ENCODE results near the gene LIN37. TPM values are rescaled to one million over a fixed set of nuclear protein-coding genes. Genes with fewer than 3 reads are reported as not detected.

Gene LIN37
- total RNA-seq, 1 donor from 2014 or later = 11.9 TPM

DNA sequence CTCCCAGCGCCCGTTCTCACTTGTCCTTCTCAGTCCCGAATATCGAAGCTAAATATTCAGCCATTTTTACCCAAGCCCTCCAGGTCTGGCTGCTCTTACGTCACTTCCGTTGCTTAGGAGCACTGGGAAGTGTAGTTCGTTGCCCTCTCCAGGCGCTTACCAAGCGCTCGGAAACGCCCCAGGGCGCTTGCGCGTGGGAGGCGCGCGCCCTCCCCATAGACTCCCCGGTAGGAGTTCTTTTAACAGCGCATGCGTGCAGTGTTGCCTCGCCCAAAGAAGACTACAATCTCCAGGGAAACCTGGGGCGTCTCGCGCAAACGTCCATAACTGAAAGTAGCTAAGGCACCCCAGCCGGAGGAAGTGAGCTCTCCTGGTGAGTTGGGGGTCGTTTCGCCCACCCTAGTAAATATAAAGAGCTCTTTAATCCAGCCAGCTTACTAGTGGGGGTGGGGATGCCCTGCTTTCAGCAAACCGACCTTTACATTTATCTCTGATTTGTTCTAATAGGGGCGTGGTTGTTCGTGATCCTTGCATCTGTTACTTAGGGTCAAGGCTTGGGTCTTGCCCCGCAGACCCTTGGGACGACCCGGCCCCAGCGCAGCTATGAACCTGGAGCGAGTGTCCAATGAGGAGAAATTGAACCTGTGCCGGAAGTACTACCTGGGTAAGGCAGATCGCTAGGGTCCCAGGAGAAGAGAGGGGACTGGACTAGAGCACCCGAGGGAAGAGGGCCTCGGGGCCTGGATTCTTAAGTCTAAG is 2.9 kb upstream of the LIN37 start, which contains the start of the genes PSENEN and U2AF1L4:
Gene PSENEN (plus strand): TSS at position 324 of the 759 bp plus-strand sequence. CDS start 280 bp downstream, at position 604.
Gene U2AF1L4 (minus strand): TSS at position 91 of the 759 bp plus-strand sequence. CDS start 27 bp downstream, at position 64.
- peaks cover 64% of the 10 kb centered on the region for H3K4me1 Mint-ChIP-seq (ENCODE audit: low read depth)
- DNase-seq (ENCODE audit: low spot score) = peak; percentile 98
- TF ChIP-seq, protein P1, sequence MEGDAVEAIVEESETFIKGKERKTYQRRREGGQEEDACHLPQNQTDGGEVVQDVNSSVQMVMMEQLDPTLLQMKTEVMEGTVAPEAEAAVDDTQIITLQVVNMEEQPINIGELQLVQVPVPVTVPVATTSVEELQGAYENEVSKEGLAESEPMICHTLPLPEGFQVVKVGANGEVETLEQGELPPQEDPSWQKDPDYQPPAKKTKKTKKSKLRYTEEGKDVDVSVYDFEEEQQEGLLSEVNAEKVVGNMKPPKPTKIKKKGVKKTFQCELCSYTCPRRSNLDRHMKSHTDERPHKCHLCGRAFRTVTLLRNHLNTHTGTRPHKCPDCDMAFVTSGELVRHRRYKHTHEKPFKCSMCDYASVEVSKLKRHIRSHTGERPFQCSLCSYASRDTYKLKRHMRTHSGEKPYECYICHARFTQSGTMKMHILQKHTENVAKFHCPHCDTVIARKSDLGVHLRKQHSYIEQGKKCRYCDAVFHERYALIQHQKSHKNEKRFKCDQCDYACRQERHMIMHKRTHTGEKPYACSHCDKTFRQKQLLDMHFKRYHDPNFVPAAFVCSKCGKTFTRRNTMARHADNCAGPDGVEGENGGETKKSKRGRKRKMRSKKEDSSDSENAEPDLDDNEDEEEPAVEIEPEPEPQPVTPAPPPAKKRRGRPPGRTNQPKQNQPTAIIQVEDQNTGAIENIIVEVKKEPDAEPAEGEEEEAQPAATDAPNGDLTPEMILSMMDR (IDR thresholded peaks at IDR 0.05) = no peak
- H3K27me3 Mint-ChIP-seq (ENCODE audit: low read depth) = no peaks in the 10 kb centered on the region
- H3K9me3 Mint-ChIP-seq (ENCODE audit: low read depth) = no peaks in the 10 kb centered on the region
- H3K4me3 Mint-ChIP-seq (ENCODE audit: unreplicated experiment) = peak within 1 kb of the TSS; percentile 97
- H3K27ac Mint-ChIP-seq (ENCODE audit: unreplicated experiment) = peak within 1 kb of the TSS; percentile 100
- no peaks in the 10 kb centered on the region for H3K36me3 Mint-ChIP-seq (ENCODE audit: low read depth)

DNA sequence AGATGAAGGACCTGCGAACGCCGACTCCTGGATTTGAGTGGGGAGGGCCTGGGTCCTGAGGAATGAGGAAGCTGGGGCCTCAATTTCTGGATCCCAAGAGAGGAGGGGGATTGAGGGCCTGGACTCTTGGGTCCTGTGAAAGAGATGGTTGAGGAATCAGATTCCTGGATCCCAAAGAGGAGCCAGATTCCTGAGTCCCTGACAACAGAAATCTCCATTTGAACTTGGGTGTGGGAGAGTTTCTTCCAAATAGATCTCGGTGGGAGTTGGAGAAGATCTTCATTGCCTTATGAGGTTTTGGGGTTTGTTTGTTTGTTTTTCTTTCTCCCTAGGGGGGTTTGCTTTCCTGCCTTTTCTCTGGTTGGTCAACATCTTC is 2.3 kb upstream of the LIN37 start:
- Mint-ChIP-seq H3K9me3 (ENCODE audit: low read depth) (no peaks in the 10 kb centered on the region), H3K36me3 (ENCODE audit: low read depth) (no peaks in the 10 kb centered on the region), H3K27ac (ENCODE audit: unreplicated experiment) (peak overlapping the region; percentile 100), H3K4me1 (ENCODE audit: low read depth) (peaks cover 59% of the 10 kb centered on the region), H3K4me3 (ENCODE audit: unreplicated experiment) (peak overlapping the region; percentile 97), H3K27me3 (ENCODE audit: low read depth) (no peaks in the 10 kb centered on the region)
- TF ChIP-seq, protein P1 (IDR thresholded peaks at IDR 0.05) = no peak
- DNase-seq (ENCODE audit: low spot score) = no peak

DNA sequence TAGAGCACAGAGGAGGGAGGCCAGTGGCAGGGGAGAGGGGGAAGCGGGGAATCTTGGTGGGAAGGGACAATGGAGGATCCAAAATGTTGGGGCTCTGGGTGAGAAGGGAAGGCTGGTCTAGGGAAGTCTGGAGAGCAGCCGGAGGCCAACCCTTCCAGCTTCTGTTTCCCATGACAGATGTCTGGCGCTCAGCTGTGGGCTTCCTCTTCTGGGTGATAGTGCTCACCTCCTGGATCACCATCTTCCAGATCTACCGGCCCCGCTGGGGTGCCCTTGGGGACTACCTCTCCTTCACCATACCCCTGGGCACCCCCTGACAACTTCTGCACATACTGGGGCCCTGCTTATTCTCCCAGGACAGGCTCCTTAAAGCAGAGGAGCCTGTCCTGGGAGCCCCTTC is 1.8 kb upstream of the LIN37 start:
- H3K27me3 Mint-ChIP-seq (ENCODE audit: low read depth) = no peaks in the 10 kb centered on the region
- peak; percentile 72 for DNase-seq (ENCODE audit: low spot score)
- H3K27ac Mint-ChIP-seq (ENCODE audit: unreplicated experiment) = peak overlapping the region; percentile 100
- peak overlapping the region; percentile 97 for H3K4me3 Mint-ChIP-seq (ENCODE audit: unreplicated experiment)
- H3K9me3 Mint-ChIP-seq (ENCODE audit: low read depth) = no peaks in the 10 kb centered on the region
- peaks cover 59% of the 10 kb centered on the region for H3K4me1 Mint-ChIP-seq (ENCODE audit: low read depth)
- H3K36me3 Mint-ChIP-seq (ENCODE audit: low read depth) = no peaks in the 10 kb centered on the region
- TF ChIP-seq, protein P1 (IDR thresholded peaks at IDR 0.05) = no peak

DNA sequence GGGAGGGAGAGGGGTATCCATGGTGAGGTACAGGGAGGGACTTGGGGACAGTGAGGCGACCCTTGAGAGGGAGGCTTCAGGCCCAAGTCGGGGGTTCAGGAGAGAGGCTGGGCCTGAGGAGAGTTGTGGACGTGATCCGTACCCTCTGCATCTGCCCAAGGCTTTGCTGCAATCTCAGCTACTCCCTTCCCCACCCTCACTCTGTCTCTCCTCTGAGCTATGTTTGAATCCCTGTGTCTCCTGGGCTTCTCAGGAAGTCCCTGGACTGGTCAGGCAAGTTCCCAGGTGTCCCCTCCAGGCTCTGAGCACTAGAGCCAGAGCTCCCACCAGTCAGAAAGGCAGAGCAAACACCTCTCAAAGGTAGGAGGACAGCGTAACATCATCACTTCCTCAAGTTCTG is 1.8 kb downstream of the LIN37 start:
- Mint-ChIP-seq H3K4me1 (ENCODE audit: low read depth) (peaks cover 48% of the 10 kb centered on the region), H3K9me3 (ENCODE audit: low read depth) (no peaks in the 10 kb centered on the region), H3K27ac (ENCODE audit: unreplicated experiment) (peak overlapping the region; percentile 54), H3K4me3 (ENCODE audit: unreplicated experiment) (peak overlapping the region; percentile 99), H3K36me3 (ENCODE audit: low read depth) (peaks cover 5% of the 10 kb centered on the region), H3K27me3 (ENCODE audit: low read depth) (no peaks in the 10 kb centered on the region)
- TF ChIP-seq, protein P1 (IDR thresholded peaks at IDR 0.05) = no peak
- no peak for DNase-seq (ENCODE audit: low spot score)

DNA sequence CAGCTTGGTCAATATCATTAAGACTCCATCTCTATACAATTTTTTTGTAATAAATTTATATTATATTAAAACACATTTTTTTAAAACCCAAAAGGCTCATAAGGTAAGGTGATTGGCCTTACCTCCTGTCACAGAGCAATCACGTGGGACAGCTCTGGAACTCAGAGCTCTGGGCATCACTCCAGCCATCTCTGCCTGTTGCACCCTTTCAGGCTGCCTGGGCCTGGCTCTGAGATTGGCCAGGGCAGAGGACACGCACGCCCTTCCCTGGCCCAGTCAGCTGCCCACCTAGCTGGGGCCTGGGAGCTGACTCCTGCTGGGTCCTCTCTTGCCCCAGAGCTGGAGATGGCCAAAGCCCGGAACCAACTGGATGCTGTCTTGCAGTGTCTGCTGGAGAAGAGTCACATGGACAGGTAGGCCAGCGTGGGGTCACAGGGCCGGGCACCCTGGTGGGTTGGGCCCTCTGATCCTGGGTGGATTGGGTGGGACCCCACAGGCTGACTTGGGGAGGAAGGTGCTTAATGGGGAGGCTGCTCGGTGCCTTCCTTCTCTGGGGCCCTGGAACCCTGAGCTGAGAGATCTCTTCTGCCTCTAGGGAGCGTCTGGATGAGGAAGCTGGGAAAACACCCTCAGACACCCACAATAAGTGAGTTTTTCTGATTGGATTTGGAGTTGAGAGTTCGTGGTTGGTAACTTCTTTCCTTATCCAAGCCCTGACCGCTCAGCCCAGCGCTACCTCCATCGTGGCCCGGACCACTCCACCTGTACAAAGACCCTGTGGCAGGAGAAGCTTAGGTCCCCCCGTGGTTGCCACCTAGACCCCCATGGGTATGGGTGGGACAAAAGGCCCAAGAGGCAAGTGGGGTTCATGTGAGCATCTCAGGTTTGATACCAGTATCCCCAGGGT is 3.7 kb downstream of the LIN37 start:
- peaks cover 8% of the 10 kb centered on the region for H3K36me3 Mint-ChIP-seq (ENCODE audit: low read depth)
- H3K4me3 Mint-ChIP-seq (ENCODE audit: unreplicated experiment) = no peak overlapping the region
- no peaks in the 10 kb centered on the region for H3K27me3 Mint-ChIP-seq (ENCODE audit: low read depth)
- TF ChIP-seq, protein P1 (IDR thresholded peaks at IDR 0.05) = no peak
- peaks cover 43% of the 10 kb centered on the region for H3K4me1 Mint-ChIP-seq (ENCODE audit: low read depth)
- H3K27ac Mint-ChIP-seq (ENCODE audit: unreplicated experiment) = no peak overlapping the region
- H3K9me3 Mint-ChIP-seq (ENCODE audit: low read depth) = no peaks in the 10 kb centered on the region
- peak; percentile 86 for DNase-seq (ENCODE audit: low spot score)
